KMS-11 (cell line): ENCODE measurements around the gene ZRANB1.

ENCODE experiments used
- H2AFZ ChIP-seq: fragments of 200-600 bp; sonication (generic); 2 replicates; pipeline ENCODE4 v1.6.1; 2016; ENCODE audit warnings: antibody characterized with exemption, mixed run types, low read depth
- H3K27ac ChIP-seq: fragments of 200-600 bp; sonication (generic); 2 replicates; pipeline ENCODE4 v1.6.1; 2016; ENCODE audit warnings: mild to moderate bottlenecking, mixed run types
- H3K27me3 ChIP-seq: fragments of 200-600 bp; sonication (generic); 2 replicates; pipeline ENCODE4 v1.6.1; 2017; ENCODE audit warnings: mild to moderate bottlenecking, low read depth, mixed run types, moderate library complexity; ENCODE audit not compliant: insufficient read depth
- H3K36me3 ChIP-seq: fragments of 200-600 bp; sonication (generic); 2 replicates; pipeline ENCODE4 v1.6.1; 2017; ENCODE audit warnings: mild to moderate bottlenecking, mixed run types; ENCODE audit not compliant: insufficient read depth
- H3K4me1 ChIP-seq: fragments of 200-600 bp; sonication (generic); 2 replicates; pipeline ENCODE4 v1.6.1; 2016; ENCODE audit warnings: mild to moderate bottlenecking, low read depth, mixed run types; ENCODE audit not compliant: poor library complexity, severe bottlenecking
- H3K4me2 ChIP-seq: fragments of 200-600 bp; sonication (generic); 2 replicates; pipeline ENCODE4 v1.7.0; 2016; ENCODE audit warnings: mild to moderate bottlenecking, mixed run types
- H3K4me3 ChIP-seq: fragments of 200-600 bp; sonication (generic); IDR thresholded peaks from 2 replicates; pipeline ENCODE4 v1.6.1; 2017; ENCODE audit warnings: low read depth, low read length, mixed read lengths; ENCODE audit not compliant: insufficient read depth
- H3K79me2 ChIP-seq: fragments of 200-600 bp; sonication (generic); 2 replicates; pipeline ENCODE4 v1.6.1; 2016; ENCODE audit warnings: low read depth, mixed run types; ENCODE audit not compliant: insufficient read depth
- H3K9ac ChIP-seq: fragments of 200-600 bp; sonication (generic); 2 replicates; pipeline ENCODE4 v1.6.1; 2016; ENCODE audit warnings: mild to moderate bottlenecking, mixed run types
- H4K20me1 ChIP-seq: fragments of 200-600 bp; sonication (generic); 2 replicates; pipeline ENCODE4 v1.6.1; 2016; ENCODE audit warnings: mild to moderate bottlenecking, mixed run types; ENCODE audit not compliant: insufficient read depth
- CTCF ChIP-seq: fragments of 200-600 bp; sonication (generic); conservative IDR thresholded peaks from 2 replicates; pipeline ENCODE4 v1.6.1; 2017; ENCODE audit warnings: low read depth, mild to moderate bottlenecking, antibody characterized with exemption, low read length, moderate library complexity, mixed read lengths

Gene ZRANB1

GRCh38 chr10:125011171-125011925, 69.4 kb downstream of the ZRANB1 start:
- Histone ChIP-seq H3K36me3 (no peaks in the 10 kb centered on the region), H3K9ac (no peak overlapping the region), H3K27ac (no peak overlapping the region), H3K4me3 (no peak overlapping the region), H3K27me3 (no peaks in the 10 kb centered on the region), H4K20me1 (no peaks in the 10 kb centered on the region), H3K4me2 (no peak overlapping the region), H2AFZ (no peak overlapping the region), H3K79me2 (no peaks in the 10 kb centered on the region), H3K4me1 (no peaks in the 10 kb centered on the region)
- no peak for TF ChIP-seq CTCF

- Histone ChIP-seq H3K79me2 (no peaks in the 10 kb centered on the region), H3K9ac (no peak overlapping the region), H3K4me3 (no peak overlapping the region), H4K20me1 (no peaks in the 10 kb centered on the region), H3K27me3 (no peaks in the 10 kb centered on the region), H2AFZ (no peak overlapping the region), H3K27ac (no peak overlapping the region), H3K4me2 (no peak overlapping the region), H3K4me1 (no peaks in the 10 kb centered on the region), H3K36me3 (no peaks in the 10 kb centered on the region)
- TF ChIP-seq CTCF: no peak
These were observed 70.2 kb downstream of the ZRANB1 start for GRCh38 chr10:125011926-125012705.

GRCh38 chr10:125012851-125013528, 71.1 kb downstream of the ZRANB1 start:
- Histone ChIP-seq H4K20me1 (no peaks in the 10 kb centered on the region), H3K36me3 (no peaks in the 10 kb centered on the region), H3K4me2 (no peak overlapping the region), H3K4me1 (no peaks in the 10 kb centered on the region), H3K9ac (no peak overlapping the region), H3K27ac (no peak overlapping the region), H2AFZ (no peak overlapping the region), H3K4me3 (no peak overlapping the region), H3K27me3 (no peaks in the 10 kb centered on the region), H3K79me2 (no peaks in the 10 kb centered on the region)
- no peak for TF ChIP-seq CTCF

GRCh38 chr10:125013529-125013872, 71.6 kb downstream of the ZRANB1 start:
- H3K79me2 ChIP-seq: no peaks in the 10 kb centered on the region

More at GRCh38 chr10:125013529-125013872, 71.6 kb downstream of the ZRANB1 start:
- no peaks in the 10 kb centered on the region for H4K20me1 ChIP-seq
- H3K9ac ChIP-seq: no peak overlapping the region
- no peaks in the 10 kb centered on the region for H3K36me3 ChIP-seq
- no peak overlapping the region for H2AFZ ChIP-seq
- H3K4me1 ChIP-seq: no peaks in the 10 kb centered on the region
- H3K27me3 ChIP-seq: no peaks in the 10 kb centered on the region
- no peak overlapping the region for H3K4me3 ChIP-seq
- TF ChIP-seq CTCF: no peak
- H3K4me2 ChIP-seq: no peak overlapping the region
- H3K27ac ChIP-seq: no peak overlapping the region
